GM12892 (cell line): ENCODE measurements around the gene SH2D5.

Experiments used
- POLR2A ChIP-seq: IDR thresholded peaks from 2 replicates; pipeline ENCODE4 v1.6.1; 2011; ENCODE audit warnings: low read depth, low read length, control low read depth
- POLR2AphosphoS5 ChIP-seq: IDR thresholded peaks from 2 replicates; pipeline ENCODE4 v1.6.1; 2011; ENCODE audit warnings: low read depth, low read length, control low read depth

DNA sequence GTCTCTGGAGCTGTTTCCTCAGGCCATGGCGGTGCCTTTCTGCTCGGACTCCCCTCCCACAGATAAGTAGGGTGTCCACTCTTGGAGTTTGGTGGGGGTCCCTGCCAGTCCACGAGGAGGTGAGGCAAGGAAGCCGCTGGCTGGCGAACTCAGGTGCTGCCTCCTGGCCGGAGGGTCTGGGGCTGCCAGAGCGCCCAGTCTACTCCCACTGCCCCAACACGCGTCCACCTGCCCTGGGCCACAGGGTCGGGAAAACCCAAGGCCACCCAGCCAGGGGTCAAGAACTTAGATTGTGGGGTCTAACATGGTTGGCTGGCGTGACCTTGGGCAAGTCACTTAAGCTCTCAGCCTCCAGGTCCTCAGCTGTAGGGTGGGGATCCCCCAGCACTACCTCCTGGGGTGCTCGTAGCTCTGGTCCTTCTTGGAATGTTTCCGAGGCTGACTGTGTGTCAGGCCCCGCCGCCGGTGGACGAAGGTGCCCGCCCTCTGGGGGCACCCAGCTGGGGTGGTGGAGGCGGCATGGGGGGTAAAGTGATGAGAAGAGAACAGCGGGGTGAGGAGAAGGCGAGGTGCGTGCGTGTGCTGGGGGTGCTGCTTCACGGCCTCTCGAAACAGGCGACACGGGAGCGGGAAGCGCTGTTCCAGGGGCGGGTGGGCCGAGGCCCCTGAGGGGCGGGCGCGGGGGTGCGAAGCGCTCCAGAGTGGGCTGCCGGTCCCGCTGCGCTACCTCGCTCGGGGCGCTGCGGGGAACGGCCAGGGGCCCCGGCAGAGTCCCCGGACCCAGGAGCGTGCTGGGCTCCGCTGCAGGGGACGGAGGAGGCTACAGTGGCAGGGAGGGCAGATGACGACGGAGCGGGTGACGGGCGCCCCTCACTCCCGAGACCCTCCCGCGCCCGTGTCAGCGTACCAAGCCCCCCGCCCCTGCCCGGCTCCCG is 1.2 kb downstream of the SH2D5 start:
- TF ChIP-seq POLR2A (no peak), POLR2AphosphoS5 (no peak)
